Testis (tissue), 3 donors: ENCODE measurements around the gene ZNF428. TPM values are rescaled to one million over a fixed set of nuclear protein-coding genes. Genes with fewer than 3 reads are reported as not detected.
A peak's percentile ranks its signal among the peaks of the same experiment; 100 is the strongest.

Experiments
- DNase-seq: peaks from one replicate; pipeline ENCODE4 v3.0.0-alpha.2; 2019
- H3K27ac ChIP-seq, 2 donors: fragments of 200-600 bp; sonication (generic); one replicate each; pipeline ENCODE4 v1.5.1; 2019
- H3K27me3 ChIP-seq: fragments of 200-600 bp; sonication (generic); one replicate; pipeline ENCODE4 v1.5.1; 2019
- H3K36me3 ChIP-seq: fragments of 200-600 bp; sonication (generic); one replicate; pipeline ENCODE4 v1.5.1; 2017; ENCODE audit warnings: low read depth; ENCODE audit errors: missing control alignments
- H3K4me1 ChIP-seq: fragments of 200-600 bp; sonication (generic); one replicate; pipeline ENCODE4 v1.5.1; 2019
- H3K4me3 ChIP-seq, 2 donors: fragments of 200-600 bp; sonication (generic); one replicate each; pipeline ENCODE4 v1.5.1; 2017 to 2019
- H3K9me3 ChIP-seq: fragments of 200-600 bp; sonication (generic); one replicate; pipeline ENCODE4 v1.5.1; 2017
- POLR2A ChIP-seq: fragments of 450-650 bp; IDR thresholded peaks from one replicate; pipeline ENCODE4 v1.6.1; 2017; ENCODE audit warnings: antibody characterized with exemption, mild to moderate bottlenecking, moderate library complexity
- WGBS, 2 donors: methylation state at CpG; one replicate each; pipeline ENCODE4 v1.1.5; 2018; 5-methylcytosine and 5-hydroxymethylcytosine counted together
- intact Hi-C: fragments of 100-400 bp; cut with DNase I; formaldehyde crosslinking; loops from one replicate; pipeline ENCODE4 v1.15.1; 2023; ENCODE audit warnings: low total_unique reads
- polyA plus RNA-seq: library from polyadenylated mRNA; stranded (reverse); fragments of 350-450 nt; fragmentation: Illumina TruSeq; extraction: RNeasy Lipid Tissue Mini Kit (QIAGEN cat#74804); gene quantifications from one replicate; pipeline ENCODE4 v1.2.3, GENCODE V29; 2014; ENCODE audit warnings: low read depth, low replicate concordance; ENCODE audit not compliant: insufficient read depth
- total RNA-seq, 2 donors: library from RNA; depleted of rRNA; stranded (reverse); fragments of >200 nt; gene quantifications; one replicate each; pipeline ENCODE4 v1.2.3, GENCODE V29; 2016
- TF ChIP-seq, protein P1 (sequence below), 3 experiments: fragments of 450-650 bp in 2 of 3; fragments of 200-600 bp in 1 of 3; sonication (generic) in 1 of 3; IDR thresholded peaks; one replicate each; pipeline ENCODE4 v1.5.1; 2016 to 2019; ENCODE audit warnings: antibody characterized with exemption in 3 of 3, mild to moderate bottlenecking in 2 of 3, moderate library complexity in 1 of 3

ZNF428 gene
- total and polyA plus RNA-seq, 3 donors from 2014 or later, result 64.1 to 94.2 (median 93.1) TPM

- Histone ChIP-seq H3K36me3 (no peaks in the 10 kb centered on the region), H3K4me1 (no peaks in the 10 kb centered on the region), H3K27ac (no peak overlapping the region), H3K4me3 (no peak overlapping the region), H3K9me3 (no peaks in the 10 kb centered on the region), H3K27me3 (no peaks in the 10 kb centered on the region)
- 47 to 60% methylated on average over 4 of the region's 4 CpGs for whole genome bisulfite sequencing, 2 donors
- no peak for DNase-seq
- TF ChIP-seq, protein P1, sequence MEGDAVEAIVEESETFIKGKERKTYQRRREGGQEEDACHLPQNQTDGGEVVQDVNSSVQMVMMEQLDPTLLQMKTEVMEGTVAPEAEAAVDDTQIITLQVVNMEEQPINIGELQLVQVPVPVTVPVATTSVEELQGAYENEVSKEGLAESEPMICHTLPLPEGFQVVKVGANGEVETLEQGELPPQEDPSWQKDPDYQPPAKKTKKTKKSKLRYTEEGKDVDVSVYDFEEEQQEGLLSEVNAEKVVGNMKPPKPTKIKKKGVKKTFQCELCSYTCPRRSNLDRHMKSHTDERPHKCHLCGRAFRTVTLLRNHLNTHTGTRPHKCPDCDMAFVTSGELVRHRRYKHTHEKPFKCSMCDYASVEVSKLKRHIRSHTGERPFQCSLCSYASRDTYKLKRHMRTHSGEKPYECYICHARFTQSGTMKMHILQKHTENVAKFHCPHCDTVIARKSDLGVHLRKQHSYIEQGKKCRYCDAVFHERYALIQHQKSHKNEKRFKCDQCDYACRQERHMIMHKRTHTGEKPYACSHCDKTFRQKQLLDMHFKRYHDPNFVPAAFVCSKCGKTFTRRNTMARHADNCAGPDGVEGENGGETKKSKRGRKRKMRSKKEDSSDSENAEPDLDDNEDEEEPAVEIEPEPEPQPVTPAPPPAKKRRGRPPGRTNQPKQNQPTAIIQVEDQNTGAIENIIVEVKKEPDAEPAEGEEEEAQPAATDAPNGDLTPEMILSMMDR (IDR thresholded peaks at IDR 0.05), result no peak
- intact Hi-C loops, result no loop called here
Measured at GRCh38 chr19:43622070-43622469, 2.6 kb upstream of the ZNF428 start.

GRCh38 chr19:43620061-43621001 is 902 bp upstream of the ZNF428 start:
- peaks cover 4% of the 10 kb centered on the region for H3K4me1 ChIP-seq
- H3K27ac ChIP-seq, result peak overlapping the region in 1 of 2 donors; percentile 96
- 19 to 30% methylated on average over 23 of the region's 23 CpGs for whole genome bisulfite sequencing, 2 donors
- TF ChIP-seq, protein P1 (IDR thresholded peaks at IDR 0.05), result no peak
- no peak for TF ChIP-seq POLR2A
- no peaks in the 10 kb centered on the region for H3K9me3 ChIP-seq
- DNase-seq, result no peak
- intact Hi-C loops, result no loop called here
- H3K27me3 ChIP-seq, result no peaks in the 10 kb centered on the region
- H3K4me3 ChIP-seq, result peak overlapping the region; percentile 74 to 79
- H3K36me3 ChIP-seq, result no peaks in the 10 kb centered on the region

DNA sequence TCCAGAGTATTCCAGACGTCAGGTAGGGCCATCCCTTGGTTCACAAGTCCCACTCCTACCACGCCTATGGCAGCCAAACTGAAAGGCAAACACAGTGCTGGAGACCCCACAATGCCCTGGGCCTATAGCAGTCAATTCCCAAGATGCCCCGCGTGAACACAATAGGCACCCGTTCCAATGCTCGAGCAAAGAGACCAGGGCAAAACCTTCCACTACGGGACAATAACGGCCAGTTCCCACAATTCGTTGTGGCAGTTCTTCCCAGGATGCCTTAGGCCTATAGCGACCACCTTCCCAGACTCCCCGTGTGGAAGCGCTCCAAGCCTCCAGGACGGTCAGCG is 538 bp downstream of the ZNF428 start:
- intact Hi-C loops, result no loop called here
- H3K36me3 ChIP-seq, result no peaks in the 10 kb centered on the region
- no peaks in the 10 kb centered on the region for H3K27me3 ChIP-seq
- TF ChIP-seq POLR2A, result no peak
- TF ChIP-seq, protein P1 (IDR thresholded peaks at IDR 0.05), result no peak
- H3K4me1 ChIP-seq, result peaks cover 4% of the 10 kb centered on the region
- peak; percentile 77 for DNase-seq
- H3K4me3 ChIP-seq, result peak overlapping the region; percentile 74 to 79
- 0 to 1% methylated on average over 6 to 14 of the region's 14 CpGs for WGBS, 2 donors
- peak overlapping the region; percentile 80 to 96 for H3K27ac ChIP-seq
- H3K9me3 ChIP-seq, result no peaks in the 10 kb centered on the region

DNA sequence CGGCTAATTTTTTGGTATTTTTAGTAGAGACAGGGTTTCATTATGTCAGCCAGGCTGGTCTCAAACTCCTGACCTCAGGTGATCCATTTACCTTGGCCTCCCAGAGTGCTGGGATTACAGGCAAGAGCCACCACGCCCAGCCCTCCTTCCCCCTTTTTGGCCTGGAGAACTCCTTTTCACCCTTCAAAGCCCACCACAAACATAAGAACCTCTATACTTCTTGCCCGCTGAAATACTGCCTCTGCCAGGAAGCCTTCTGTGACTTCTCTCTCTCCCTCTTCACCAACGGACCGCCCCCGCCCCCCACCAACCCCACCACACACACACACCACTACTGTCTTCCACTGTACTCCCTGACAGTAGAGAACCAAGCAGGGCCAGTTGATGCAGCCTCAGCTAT is 2.5 kb downstream of the ZNF428 start:
- intact Hi-C loops, result no loop called here
- no peaks in the 10 kb centered on the region for H3K9me3 ChIP-seq
- no peak overlapping the region for H3K4me3 ChIP-seq
- WGBS, 2 donors, result 78 to 83% methylated on average over 6 of the region's 6 CpGs
- no peak overlapping the region for H3K27ac ChIP-seq
- no peaks in the 10 kb centered on the region for H3K27me3 ChIP-seq
- no peaks in the 10 kb centered on the region for H3K36me3 ChIP-seq
- TF ChIP-seq, protein P1 (IDR thresholded peaks at IDR 0.05), result no peak
- no peak for TF ChIP-seq POLR2A
- H3K4me1 ChIP-seq, result peaks cover 4% of the 10 kb centered on the region
- DNase-seq, result no peak

GRCh38 chr19:43616306-43616705 is 3.1 kb downstream of the ZNF428 start:
- no peak overlapping the region for H3K27ac ChIP-seq
- intact Hi-C loops, result no loop called here

More at GRCh38 chr19:43616306-43616705, 3.1 kb downstream of the ZNF428 start:
- H3K36me3 ChIP-seq, result no peaks in the 10 kb centered on the region
- no peaks in the 10 kb centered on the region for H3K9me3 ChIP-seq
- no peaks in the 10 kb centered on the region for H3K27me3 ChIP-seq
- no peak overlapping the region for H3K4me3 ChIP-seq
- WGBS, 2 donors, result 48 to 52% methylated on average over 1 of the region's 1 CpG
- peaks cover 4% of the 10 kb centered on the region for H3K4me1 ChIP-seq
- no peak for TF ChIP-seq POLR2A
- TF ChIP-seq, protein P1 (IDR thresholded peaks at IDR 0.05), result no peak
- DNase-seq, result no peak
